ENCODE results near the gene UBASH3B.
"Not testable (repeated sequence)": the region's sequence is repeated elsewhere in the genome, so short reads cannot be mapped to it uniquely, and the experiment has no call there.

The UBASH3B gene, protein sequence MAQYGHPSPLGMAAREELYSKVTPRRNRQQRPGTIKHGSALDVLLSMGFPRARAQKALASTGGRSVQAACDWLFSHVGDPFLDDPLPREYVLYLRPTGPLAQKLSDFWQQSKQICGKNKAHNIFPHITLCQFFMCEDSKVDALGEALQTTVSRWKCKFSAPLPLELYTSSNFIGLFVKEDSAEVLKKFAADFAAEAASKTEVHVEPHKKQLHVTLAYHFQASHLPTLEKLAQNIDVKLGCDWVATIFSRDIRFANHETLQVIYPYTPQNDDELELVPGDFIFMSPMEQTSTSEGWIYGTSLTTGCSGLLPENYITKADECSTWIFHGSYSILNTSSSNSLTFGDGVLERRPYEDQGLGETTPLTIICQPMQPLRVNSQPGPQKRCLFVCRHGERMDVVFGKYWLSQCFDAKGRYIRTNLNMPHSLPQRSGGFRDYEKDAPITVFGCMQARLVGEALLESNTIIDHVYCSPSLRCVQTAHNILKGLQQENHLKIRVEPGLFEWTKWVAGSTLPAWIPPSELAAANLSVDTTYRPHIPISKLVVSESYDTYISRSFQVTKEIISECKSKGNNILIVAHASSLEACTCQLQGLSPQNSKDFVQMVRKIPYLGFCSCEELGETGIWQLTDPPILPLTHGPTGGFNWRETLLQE

DNA sequence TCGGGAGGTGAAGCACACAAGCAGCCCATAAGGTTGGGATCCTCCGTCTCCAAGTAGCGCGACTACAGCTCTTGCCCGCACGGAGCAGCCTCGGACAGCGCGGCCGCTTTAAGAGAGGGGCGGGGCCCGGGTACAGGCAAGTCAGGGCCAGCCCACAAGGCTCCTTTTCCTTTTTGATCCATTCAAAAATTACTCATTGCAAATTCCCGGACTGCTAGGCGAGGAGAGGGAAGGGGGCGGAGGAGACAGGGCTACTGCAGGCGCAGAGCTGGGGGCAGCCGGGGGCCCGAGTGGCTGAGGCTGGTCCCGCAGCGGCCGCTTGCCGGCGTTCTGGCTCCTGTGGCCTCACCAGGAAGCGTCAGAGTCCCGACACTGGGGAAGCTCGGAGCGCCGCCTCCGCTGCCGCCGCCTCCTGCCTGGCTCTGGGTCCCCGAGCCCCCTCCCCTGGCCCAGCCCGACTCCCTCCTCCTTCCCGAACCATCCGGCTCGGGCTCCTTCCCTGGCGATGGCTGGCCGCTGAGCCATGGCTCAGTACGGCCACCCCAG is at the start of gene UBASH3B:
TSS of gene UBASH3B (plus strand) at position 196 of the 546 bp plus-strand sequence. CDS start at position 524, 328 bp downstream.
- H3K4me3 ChIP-seq (ENCODE audit: low read length): peak within 1 kb of the TSS; percentile 65; the same call in 1 of the 2 replicates
- TF ChIP-seq ZNF274 (IDR thresholded peaks at IDR 0.05; ENCODE audit: low read depth, low read length): no peak

DNA sequence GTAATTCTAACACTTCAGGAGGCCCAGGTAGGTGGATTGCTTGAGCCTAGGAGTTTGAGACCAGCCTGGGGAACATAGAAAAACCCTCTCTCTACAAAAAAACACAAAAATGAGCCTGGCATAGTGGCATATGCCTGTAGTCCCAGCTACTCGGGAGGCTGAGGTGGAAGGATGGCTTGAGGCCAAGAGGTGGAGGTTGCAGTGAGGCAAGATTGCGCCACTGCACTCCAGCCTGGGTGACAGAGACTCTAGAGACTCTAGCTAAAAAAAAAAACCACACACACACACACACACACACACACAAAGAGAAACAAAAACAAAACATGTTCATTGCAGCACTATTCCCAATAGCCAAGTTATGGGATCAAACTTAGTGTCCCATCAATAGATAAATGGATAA is 48.4 kb upstream of the UBASH3B start:
- H3K4me3 ChIP-seq (ENCODE audit: low read length): not testable (repeated sequence)

DNA sequence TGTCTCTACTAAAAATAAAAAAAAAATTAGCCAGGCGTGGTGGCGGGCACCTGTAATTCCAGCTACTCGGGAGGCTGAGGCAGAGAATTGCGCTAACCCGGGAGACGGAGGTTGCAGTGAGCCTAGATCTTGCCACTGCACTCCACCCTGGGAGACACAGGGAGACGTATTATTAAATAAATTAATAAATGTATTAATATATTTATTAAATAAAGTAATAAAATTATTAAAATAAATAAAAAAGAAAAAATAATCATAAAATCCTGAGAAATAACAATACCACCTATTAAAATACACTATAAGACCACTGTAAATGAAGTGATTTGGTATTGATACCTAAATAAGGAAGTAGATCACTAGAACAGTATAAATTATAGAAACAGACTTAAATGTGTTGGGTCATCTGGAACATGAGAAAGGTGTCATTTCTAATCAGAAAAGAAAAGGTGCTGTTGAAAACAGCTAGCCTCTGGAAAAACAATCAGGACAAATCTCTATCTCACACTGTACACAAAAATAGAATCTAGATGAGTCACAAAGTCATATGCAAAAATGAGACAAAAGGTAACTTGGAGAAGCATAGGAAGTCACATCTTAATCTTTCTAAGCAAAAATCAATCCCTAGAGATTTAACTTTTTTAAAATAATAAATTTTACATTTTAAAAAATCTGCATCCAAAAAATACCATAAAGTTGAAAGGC is 43.2 kb upstream of the UBASH3B start:
- H3K4me3 ChIP-seq (ENCODE audit: low read length): no peak overlapping the region
- TF ChIP-seq ZNF274 (IDR thresholded peaks at IDR 0.05; ENCODE audit: low read depth, low read length): no peak

DNA sequence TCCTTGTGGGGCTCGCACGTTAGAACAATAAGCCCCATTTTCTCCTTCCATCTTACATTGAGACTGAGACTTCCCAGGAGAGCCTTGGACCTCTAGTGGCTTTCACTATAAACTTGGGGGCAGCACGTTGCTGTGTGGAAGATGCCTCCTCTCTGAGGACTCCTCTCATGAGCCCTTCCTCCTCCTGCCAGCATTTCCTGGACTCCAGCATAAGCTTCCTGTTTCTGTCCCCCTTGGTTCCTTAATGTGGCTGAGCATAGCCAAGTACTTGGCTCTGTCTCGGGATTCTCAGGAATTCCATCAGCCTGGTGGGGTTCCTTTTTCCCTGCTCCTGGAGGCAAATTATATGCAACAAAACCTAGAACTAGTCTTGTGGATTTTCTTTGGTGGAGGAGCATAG is 38.8 kb upstream of the UBASH3B start:
- TF ChIP-seq ZNF274 (IDR thresholded peaks at IDR 0.05; ENCODE audit: low read depth, low read length): no peak
- H3K4me3 ChIP-seq (ENCODE audit: low read length): no peak overlapping the region

DNA sequence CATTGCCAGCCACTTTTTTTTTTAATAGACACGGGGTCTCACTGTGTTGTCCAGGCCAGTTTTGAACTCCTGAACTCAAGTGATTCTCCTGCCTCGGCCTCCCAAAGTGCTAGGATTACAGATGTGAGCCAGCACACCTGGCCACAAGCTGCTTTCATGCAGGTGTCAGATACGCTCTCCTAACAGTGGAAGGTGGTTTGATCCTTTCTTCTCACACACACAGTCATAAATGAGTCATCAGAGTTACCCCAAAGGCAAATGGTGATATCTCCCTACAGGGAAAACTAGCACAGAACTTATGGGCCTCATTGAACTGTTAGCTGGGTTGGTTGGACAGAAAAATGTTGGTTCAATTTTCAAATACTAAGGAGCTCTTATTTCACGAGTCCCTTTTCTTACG is 38.2 kb upstream of the UBASH3B start:
- no peak overlapping the region for H3K4me3 ChIP-seq (ENCODE audit: low read length)
- no peak for TF ChIP-seq ZNF274 (IDR thresholded peaks at IDR 0.05; ENCODE audit: low read depth, low read length)

DNA sequence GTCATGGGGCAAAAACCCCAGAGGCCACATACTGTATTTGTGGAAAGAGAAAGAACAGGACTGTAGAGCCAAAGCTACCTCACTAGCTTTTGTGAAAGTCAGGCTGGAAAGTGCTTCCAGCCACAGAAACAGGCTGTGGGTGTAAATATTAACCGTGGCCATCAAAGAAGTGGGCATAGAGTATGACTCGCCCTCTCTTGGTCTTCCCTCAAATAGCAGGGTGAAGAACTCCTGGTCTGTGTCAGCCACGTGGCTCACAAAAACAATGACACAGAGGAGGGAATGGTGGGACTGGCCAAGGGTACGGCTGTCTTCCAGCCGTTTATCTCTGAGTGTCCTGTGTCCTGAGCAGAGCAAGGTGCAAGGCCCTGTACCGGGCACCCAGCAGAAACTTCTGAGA is 37.6 kb upstream of the UBASH3B start:
- TF ChIP-seq ZNF274 (IDR thresholded peaks at IDR 0.05; ENCODE audit: low read depth, low read length): no peak
- no peak overlapping the region for H3K4me3 ChIP-seq (ENCODE audit: low read length)

DNA sequence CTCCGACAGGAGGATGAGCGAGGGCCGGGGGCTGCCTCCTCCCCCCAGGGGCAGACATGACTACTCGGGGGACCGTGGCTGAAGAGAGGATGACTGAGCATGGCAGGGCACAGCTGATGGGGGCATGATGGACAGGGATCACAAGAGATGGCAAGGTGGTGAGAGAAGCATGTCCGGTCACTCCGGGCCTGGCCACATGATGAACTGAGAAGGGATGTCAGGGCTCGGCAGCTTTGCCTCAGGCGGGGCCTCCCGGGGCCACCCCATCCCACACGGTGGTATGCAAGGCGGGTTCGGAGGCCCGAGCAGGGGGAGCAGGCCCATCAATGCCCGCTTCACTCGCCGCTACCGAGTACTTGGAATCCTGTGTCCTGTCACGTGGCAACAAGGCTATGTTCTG is 36.6 kb upstream of the UBASH3B start:
- TF ChIP-seq ZNF274 (IDR thresholded peaks at IDR 0.05; ENCODE audit: low read depth, low read length): no peak

DNA sequence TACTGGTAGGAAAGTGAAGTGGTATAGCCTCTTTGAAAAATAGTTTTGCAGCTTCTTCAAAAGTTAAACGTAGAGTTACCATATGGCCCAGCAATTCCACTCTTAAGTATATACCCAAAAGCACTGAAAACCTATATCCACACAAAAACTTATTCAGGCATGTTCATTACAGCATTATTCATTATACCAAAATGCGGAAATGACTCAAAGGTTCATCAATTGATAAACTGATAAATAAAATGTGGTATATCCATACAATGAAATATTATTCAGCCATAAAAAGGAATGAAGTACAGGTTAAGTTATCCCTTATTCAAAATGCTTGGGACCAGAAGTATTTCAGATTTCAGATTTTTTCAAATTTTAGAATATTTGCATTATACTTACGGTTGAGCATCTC is 35.8 kb upstream of the UBASH3B start:
- TF ChIP-seq ZNF274 (IDR thresholded peaks at IDR 0.05; ENCODE audit: low read depth, low read length): no peak
- H3K4me3 ChIP-seq (ENCODE audit: low read length): no peak overlapping the region

More for the DNA sequence above, 36.6 kb upstream of the UBASH3B start:
- H3K4me3 ChIP-seq (ENCODE audit: low read length): no peak overlapping the region

DNA sequence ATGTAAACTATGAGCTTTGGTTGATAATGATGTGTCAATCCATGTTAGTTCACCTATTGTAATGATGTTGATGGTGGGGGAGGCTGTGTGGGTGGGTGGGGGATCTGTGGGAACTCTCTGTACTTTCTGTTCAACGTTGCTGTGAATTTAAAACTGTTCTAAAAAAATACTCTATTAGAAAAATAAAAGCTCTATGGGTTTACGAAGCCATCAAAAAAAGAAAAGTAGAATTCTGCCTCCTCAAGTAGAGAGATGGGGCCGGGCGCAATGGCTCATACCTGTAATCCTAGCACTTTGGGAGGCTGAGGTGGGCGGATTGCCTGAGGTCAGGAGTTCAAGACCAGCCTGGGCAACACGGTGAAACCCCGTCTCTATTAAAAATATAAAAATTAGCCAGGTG is 30.0 kb upstream of the UBASH3B start:
- not testable (repeated sequence) for H3K4me3 ChIP-seq (ENCODE audit: low read length)

DNA sequence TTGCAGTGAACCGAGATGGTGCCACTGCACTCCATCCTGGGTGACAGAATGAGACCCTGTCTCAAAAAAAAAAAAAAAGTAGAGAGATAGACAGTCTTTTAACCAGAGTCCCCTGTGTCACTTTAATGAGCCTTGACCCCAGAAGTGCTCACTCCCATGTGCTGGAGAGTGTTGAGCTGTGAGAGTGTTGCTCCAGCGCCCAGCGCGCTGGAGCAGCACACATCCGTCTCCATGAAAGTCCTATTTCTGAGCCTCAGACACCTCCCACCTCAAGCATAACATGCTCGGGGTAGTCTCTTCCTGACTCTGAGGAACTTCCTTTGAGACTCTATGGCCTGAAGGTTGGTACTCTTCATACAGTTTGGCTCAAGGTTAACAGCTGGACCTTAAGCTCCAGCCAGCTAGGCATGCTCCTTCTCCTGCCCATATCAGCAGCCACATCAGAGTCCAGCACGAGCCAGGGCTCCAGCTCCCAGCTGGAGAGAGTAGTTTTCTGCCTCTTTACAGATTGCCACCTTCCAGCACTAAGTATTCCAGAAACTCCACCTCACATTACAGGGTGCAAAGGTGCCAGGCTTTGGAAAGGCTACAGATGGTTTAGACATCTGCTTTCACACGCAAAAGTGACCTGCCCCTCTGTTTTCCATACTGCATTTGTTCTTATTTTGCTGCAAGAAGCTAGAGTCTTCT is 29.4 kb upstream of the UBASH3B start:
- TF ChIP-seq ZNF274 (IDR thresholded peaks at IDR 0.05; ENCODE audit: low read depth, low read length): no peak
- no peak overlapping the region for H3K4me3 ChIP-seq (ENCODE audit: low read length)

DNA sequence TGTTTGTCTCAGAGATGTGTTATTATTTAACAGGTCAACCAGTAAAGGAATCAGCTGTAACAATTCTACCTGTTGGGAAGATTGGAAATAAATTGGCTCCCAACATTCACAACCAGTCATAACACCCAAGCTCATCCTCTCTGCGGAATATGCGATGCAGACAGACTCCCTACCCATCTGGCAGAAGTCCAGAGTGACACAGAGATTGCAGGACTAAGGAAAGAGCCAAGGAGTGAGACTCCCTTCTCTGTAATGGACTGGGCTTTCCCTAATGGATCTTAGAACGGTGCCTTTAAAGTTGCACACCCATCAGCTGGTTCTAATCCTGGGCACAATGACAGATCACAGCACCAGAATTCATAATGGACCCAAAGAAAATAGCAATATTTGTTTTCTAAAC is 27.8 kb upstream of the UBASH3B start:
- TF ChIP-seq ZNF274 (IDR thresholded peaks at IDR 0.05; ENCODE audit: low read depth, low read length): no peak
- no peak overlapping the region for H3K4me3 ChIP-seq (ENCODE audit: low read length)

DNA sequence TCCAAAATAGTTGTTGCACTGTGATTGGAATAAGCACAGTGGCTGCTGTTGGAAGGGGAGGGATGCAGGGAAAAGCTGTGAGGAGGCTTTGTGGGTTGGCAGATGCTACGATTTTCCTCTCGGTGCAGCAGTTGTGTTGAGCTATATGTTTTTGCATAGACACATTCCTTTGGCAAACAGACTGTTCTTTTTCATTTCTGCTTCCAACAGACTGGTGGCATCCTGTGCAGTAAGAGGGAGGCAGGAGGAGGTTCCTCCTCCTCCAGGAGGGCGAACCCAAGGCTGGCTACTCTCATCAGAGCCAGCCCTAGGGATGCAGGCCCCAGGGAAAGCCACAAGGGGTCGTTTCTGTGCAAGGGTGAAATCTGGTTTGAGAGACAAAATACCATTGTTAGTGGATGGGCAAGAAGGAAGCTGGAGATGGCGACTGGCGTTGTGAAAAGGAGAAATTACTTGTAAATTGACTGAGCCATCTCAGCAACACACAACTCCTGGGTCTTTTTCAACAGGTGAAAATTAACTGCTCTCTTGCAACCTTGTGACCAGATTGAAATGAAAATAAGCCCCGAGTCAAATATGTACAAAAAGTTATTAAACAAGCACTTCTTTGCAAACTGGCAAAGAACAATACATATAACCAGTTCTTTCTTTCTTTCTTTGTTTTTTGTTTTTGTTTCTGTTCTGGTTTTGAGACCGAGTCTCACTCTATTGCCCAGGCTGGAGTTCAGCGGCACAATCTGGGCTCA is 26.5 kb upstream of the UBASH3B start:
- TF ChIP-seq ZNF274 (IDR thresholded peaks at IDR 0.05; ENCODE audit: low read depth, low read length): no peak
- no peak overlapping the region for H3K4me3 ChIP-seq (ENCODE audit: low read length)

DNA sequence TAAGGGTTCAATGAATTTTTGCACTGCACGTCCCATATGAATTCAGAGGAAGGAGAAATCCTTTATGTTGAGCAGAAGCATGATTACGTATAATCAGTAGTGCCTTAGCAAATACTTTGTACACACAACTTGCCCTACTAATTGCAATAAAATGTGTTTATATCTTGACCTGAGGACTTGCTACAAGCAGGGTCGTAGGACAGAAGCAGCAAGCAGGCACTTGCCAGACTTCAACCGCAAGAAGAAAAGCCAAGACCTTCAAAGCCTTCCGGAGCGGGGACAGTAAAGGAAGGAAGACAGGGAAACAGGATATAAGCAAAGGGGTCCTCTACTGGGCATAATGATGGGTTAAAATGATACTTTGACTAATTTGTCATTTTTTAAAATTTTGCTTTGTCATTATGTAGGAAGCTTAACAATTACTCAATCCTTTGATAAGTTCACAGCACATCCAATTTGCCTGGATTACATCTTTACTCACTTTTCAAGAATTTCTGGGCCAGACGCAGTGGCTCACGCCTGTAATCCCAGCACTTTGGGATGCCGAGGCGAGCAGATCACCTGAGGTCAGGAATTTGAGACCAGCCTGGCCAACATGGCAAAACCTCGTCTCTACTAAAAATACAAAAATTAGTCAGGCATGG is 23.2 kb upstream of the UBASH3B start:
- H3K4me3 ChIP-seq (ENCODE audit: low read length): no peak overlapping the region
- TF ChIP-seq ZNF274 (IDR thresholded peaks at IDR 0.05; ENCODE audit: low read depth, low read length): no peak
